HG03571 (cell line): ENCODE data around the gene P2RX3.
A peak's percentile ranks its signal among the peaks of the same experiment; 100 is the strongest.

Experiments
- ATAC-seq: cut with Tn5 transposase; IDR thresholded peaks from one replicate; pipeline ENCODE4 v1.9.1; 2021; ENCODE audit not compliant: unreplicated experiment

Gene P2RX3

DNA sequence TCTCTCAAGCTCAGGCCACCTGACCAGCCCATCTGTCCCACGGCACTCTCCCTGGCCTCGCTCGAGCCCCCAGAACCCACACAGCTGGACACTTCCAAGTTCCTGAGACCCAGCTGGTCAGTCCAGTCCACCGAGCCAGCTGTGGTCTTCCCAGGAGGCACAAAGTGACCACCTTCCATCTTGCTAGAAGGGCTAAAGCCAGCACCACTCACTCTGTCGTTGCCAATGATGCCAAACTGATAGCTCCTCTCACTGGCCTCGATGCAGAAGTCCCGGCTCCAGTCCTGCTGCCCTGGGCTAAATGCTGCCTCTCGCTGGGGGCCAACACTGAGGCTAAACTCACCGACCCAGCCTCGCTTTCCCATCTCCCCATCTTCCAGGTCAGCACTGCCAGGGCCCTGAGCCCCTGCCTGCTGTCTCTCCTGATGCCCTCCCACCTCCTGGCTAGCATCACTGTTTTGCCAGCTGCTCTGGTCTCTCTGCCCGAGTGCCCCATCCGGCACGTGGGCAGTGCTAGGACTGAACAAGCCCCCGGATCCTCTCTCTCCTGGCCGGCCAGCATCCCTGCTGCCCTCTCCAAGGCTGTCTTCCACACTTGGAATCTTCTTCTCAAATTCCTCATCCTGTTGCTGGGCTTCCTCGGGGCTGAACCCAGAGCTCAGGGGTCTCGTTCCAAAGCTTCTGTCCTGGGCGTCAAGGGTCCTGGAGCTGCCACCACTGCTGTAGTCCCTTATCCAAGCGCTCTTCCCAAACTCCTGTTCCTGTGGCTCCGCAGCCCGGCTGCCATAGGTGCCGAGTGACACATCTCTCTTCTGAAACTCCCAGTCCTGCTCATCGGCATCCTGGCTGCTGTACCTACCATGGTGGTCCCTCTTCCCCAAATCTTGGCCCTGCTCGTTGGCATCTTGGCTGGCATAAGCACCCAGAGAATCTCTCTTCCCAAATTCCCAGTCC, 28.8 kb upstream of the P2RX3 start:
- ATAC-seq = no peak

DNA sequence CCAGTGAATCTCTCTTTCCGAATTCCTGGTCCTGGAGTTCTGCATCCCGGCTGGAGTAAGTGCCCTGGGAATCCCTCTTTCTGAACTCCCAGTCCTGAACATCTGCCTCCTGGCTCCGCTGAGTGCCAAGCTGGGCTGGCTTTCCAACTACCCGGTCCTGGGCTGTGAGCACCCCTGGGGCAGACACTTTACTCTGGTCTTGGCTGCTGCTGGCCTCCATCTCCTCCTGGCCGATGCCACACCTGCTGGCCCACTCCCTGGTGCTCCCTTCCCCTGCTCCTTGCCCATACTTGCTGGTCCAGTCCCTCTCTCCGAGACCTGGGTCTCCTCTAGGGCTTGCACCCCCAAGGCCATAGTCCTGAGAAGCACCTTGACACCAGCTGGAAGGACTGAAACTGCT, 28.1 kb upstream of the P2RX3 start:
- no peak for ATAC-seq

DNA sequence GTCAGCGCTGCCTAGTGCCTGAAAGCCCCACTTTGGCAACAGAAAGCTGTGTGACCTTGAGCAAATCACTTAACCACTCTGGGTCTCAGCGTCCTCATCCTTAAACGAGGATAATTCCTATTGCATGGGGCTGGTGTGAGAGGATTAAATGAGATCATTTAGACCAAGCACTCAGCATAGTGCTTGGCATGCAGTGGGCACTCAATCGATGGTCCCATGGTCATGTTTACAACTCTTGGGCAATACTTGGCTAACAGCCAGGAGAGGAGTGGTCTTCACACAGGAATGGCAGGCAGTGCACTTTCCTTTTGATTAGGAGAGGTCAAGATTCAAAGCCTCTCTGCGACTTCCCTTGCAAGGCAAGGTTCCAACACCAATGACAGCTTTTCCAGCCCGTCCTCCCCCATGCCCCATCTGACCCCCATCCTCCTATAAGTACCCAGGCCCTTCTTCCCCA, 27.5 kb upstream of the P2RX3 start:
- ATAC-seq = no peak

DNA sequence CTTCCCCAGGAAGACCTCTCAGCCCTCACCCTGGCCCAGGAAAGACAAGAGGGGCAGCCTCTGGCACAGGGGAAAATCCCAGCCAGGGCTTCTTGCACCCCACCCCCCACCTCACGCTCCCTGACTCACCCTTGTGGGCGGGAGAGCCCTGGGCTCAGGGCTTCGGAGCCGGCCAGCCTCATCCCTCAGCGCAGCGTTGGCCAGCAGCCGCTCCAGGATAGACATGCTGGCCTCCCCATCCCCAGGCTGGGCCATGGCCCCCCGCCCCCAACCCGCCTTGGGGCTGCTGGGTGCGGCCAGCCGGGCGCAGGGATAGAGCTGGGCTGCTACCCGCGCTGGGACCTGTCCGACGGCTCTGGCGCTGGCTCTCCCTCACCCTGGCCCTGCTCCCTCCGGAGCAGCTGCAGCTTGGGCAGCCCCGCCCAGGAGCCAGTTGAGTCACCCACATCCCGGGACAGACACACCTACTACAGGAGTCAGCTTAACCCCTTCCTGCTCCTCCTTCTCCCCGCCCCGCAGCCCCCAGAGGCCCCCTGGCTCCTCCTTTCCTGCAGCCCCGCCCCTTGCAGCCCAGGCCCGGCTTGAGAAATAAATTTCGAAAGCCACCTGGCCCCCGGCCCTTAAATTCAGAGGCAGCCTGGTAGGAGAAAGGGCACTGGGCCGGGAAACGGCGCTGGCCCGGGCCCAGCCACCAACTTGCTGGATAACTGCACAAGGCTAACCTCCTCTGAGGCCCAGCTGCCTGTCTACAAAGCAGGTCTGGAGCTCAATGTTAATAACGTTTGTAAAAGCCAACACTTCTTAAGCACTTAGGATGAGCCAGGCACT, 26.8 kb upstream of the P2RX3 start:
- ATAC-seq = peak; percentile 99

DNA sequence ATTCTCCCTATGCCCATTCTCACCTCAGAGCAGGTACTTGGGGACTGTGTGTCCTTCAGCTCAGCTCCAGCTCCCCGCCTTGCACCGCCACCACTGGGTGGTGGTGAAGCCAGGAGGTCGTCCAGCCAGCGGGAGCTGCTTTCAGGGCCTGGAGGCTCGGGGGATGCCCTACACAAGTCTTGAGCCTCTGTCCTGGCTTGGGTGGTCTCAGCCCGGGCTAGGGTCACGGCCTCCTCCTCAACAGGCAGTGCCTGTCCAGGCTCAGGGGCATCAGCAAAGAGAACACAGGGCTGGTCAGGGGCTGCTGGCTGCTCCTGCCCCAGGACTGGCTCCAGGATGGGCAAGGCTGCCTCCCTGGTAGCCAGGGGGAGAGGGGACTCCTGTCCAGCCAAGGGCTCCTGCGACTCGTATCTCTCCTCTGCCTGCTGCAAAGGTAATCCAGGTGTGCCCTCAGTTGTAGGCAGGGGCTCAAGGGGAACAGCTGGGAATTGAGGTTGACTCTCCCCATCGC, 25.6 kb upstream of the P2RX3 start:
- ATAC-seq = no peak

DNA sequence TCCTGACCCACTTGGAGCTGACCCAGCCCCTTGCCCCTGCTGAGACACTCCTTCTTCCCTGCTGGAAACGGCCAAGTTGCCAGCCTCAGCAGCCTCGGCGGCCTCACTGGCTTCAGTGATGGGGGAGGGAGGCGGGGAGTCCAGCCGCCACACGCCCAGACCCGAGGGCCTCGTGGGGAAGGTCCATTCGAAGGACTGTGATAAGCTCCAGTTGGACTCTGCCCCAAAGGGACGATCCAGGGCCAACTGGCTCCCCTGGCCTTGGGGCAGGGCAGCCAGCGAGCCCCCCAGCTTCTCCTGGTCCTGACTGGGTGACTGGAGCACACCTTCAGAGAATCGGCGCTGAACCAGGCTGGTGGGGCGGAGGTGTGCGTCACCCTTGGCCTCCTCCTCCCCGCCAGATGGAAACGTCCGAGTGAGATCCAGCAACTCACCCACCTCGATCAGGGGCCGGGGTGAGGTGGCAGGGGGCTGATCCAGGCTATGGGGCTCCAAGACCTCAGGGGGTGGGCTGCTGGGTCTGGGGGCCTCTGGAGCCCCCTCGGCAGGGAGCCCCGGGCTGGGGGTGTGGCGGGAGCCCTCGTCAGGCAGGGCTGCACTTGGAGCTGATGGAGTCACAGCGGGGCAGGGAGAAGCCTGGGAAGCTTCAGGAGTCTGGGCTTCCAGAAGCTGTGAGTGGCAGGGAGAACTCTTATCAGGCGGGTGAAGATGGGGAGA, 24.9 kb upstream of the P2RX3 start:
- no peak for ATAC-seq

DNA sequence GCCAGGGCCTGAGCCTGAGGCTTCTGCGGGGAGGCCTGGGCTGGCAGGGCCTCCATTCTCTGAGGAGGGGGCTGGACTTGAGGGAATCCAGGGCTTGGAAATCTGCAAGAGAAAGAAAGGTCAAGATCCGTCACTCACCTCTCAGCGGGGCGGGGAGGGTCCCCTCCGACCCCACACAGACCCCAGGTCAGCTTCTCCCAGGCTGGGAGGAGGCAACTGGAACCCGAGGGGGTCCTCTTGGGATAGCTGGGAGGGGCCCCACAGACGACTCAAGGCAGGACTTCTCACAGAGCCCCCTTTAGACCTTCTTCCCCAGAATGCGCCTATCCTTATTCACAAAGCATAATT, 24.4 kb upstream of the P2RX3 start:
- ATAC-seq = no peak

DNA sequence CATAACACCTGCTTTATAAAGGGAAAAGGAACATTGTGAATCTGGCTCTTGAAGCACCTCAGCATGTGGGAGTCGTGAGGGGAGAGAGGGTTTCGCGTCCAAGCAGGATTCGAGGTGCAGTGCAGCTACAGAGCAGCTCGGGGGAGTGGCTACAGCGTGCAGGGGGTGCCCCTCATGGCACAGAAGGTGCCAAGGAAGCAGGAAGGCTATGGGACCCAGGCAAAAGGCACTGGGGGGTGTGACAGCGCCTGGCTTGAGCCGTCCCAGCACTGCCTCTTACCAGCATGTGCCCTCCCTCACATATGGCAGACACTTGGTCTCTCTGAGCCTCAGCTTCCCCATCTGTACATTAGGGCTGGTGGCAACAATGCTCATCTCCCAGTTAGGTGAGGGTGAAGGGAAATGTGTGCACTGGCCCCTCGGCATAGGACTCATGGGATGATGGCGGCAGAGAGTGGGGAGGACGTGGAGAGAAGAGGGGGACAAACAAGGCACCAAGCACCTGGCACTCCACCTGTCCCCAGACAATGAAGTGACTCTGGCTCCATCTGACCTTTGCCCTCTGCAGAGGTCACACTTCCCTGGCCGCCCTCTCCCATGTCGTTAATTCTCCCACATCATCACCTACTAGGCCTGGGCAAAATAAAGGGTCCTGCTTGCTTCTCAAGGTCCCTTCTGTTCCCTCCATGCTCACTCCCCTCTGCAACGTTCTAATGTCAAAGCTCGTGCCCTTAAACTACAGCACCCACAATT, 23.8 kb upstream of the P2RX3 start:
- ATAC-seq = no peak

DNA sequence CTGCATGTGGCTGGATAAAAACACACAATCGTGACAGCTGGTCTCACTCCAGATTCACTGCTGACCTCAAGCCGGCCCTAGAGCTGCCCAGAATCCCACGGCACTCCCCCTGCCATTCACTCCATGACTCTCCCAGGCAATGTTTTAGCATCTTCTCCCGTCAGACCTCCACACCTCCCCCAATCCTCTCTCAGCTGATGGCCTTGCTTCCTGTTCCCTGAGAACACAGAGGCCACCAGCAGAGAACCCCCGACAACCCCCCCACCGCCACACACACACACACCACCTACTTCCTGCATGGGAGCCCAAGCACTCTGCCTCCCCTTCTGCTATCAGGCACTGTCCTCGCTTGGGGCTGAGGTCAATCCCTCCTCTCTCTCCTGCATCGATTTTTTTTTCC, 22.7 kb upstream of the P2RX3 start:
- ATAC-seq = no peak

DNA sequence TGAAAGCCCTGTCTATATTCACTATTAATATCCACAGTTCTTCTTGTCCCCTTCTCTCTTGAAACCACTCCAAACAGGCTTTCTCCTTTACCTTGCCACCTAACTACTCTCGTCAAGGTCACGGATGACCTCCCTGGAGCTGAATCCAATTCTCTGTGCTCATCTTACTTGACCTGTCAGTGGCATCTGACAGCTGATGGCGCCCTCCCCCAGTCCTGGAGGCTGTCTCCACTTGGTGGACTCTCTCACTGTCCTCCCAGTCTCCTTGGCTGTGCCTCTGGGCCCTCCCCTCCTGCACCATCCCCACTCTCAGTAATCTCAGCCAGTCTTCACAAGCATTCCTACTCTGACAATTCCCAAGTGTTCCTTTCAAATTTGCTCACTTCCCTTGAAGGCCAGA, 22.1 kb upstream of the P2RX3 start:
- no peak for ATAC-seq

DNA sequence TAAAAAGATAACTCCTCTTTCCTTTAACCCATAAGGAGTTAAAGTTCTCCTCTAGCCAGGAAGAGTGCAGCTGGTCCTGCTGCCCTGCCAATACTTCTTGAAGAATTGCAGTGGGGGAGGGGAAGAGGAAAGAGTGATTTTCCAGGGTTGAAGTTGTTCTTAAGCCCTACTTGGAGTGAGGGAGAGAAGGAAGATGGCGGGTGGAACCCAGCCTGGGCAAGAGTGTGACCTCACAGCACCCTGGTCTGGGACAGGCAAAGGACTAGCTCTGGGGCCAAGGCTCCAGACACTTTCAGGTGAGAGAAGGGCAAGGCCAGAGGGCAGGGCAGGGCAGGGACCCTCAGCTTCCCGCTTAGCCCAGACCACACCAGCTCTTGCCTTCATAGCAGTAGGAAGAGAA, 20.0 kb upstream of the P2RX3 start:
- no peak for ATAC-seq

DNA sequence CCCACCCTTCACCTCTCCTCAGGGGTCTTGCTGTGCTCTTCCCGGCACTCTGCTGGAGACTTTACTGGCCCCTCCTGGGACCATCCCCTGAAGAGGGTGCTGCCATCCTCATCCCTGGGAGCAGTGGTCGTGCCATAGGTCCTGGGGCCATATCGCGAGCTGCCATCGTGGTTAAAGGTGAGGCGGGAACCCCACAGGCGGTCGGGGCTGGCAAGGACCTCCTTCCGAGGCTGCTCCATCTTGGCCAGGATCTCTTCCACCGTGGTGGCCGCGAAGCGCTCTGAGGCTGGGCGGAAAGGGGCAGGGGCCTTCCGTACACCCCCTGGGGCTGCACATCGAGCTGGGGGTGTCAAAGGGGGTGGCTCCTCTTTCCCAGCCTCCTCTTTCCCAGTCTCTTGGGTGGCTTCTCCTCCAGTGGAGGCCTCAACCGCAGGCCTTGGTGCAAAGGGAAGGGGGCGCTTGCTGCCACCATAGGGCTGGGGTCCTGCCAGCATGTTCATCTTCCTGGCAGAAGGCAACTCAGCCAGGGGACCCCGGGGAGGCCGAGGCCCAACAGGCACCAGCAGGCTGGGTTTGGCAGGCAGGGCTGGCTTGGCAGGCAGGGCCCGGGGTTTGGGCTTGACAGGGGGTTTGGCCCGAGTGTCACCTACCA, 18.0 kb upstream of the P2RX3 start:
- ATAC-seq = no peak

DNA sequence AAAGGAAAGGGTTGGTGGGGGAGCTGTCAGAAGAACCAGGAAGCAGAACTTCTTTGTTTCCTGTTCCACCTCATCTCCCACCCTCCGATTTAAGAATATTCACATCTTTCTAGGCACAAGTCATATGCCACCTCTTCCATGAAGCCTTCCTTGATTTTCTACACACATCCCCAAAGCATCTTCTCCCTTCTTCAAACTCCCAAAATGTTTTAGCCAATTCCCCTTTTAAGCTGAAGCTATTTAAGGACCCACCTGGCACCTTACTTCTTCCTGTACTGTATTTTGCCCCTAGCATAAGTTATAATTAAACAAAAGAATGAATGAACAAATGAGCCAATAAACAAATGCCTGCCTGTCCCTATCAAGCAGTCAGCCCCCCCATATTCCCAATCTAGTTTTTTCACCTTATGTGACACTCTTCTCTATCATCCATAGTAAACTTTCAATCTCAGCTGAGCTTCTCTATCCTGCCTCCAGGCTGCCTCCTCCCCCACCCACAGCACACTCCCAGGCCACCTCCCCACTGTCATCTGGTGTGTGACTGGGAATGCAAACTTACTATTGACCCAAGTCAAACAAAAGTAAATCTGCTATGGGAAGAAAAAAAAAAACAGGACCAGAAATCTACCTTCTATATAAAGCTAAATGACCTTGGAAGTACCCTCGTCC, 17.3 kb upstream of the P2RX3 start:
- ATAC-seq = no peak

DNA sequence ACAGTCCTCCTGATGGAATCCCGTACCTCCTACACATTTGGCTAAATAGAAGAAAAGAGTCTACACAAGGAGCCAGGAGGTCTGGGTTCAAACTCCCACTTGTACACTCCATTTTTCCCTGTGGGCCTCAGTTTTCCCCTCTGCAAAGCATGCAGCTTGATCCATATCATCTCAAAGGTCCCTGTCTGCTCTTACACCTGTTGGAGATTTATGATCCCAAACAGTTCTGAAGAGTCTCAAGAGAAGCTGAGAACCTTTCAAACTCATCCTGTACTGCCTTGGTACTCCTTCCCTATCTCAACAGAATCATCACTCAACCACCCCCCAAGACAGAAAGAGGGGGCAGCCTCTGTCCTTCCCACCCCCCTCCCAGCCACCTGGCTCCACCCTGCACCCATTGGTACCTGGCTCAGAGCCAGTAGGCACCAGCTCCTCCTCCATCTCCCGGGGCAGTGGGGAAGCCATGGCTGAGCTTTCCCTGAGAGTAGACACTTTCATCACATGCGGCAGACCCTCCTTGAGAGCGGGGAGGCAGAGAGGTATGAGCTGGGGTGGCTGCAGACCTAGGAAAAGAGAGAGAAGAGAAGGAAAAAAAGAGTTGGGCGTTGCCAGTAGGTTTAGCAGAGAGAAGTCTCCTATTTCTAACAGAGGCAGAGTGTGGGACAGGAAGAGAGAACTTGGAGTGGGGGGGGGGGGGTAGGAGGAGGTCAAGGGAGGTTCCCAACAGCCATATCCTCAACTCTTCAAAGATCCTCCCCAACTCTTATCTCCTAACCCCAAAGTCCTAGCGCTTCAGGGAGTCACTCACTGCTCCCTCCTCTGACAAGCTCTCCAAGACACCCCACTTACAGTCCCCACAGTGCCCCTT, 16.5 kb upstream of the P2RX3 start:
- ATAC-seq = no peak

DNA sequence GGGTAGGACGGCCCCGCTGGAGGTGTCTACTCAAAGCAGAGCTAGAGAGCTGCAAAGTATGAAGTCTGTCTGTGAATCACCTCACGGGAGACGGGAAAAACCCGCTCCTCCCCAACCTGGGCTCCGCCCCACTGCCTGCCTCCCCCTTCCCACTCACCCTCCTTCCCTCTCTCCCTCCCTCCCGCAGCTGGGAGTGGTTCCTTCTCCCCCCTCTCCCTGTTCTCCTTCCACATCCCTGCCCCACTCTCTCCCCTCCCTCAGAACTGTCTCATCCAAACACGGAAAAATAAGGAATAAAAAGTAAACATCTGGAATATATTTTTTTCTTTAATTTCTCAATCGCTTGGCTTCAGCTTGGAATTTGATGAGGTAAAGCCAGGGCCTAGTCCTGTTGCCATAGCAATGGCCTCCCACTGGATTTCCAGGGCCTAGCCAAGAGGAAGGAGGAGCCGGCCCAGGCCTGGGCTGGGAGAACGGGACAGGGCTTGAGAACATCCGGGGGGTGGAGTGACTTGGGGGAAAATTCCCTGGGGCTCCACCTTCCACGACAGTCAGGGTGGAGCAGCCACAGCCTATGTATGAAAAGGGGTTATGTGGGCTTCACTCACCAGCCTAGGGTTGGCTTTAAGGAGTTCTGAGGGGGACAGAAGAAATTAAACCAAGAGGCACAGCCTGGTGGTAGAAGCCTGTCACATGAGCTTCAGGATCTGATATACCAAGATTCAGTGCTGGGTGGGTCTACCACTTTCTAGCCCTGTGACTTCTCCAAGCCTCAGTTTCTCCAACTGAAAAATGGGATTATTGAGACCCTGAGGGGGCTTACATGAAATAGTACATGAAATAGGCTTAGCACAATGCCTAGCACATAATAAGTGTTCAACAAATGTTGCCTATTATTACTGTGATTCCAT, 15.6 kb upstream of the P2RX3 start:
- no peak for ATAC-seq

DNA sequence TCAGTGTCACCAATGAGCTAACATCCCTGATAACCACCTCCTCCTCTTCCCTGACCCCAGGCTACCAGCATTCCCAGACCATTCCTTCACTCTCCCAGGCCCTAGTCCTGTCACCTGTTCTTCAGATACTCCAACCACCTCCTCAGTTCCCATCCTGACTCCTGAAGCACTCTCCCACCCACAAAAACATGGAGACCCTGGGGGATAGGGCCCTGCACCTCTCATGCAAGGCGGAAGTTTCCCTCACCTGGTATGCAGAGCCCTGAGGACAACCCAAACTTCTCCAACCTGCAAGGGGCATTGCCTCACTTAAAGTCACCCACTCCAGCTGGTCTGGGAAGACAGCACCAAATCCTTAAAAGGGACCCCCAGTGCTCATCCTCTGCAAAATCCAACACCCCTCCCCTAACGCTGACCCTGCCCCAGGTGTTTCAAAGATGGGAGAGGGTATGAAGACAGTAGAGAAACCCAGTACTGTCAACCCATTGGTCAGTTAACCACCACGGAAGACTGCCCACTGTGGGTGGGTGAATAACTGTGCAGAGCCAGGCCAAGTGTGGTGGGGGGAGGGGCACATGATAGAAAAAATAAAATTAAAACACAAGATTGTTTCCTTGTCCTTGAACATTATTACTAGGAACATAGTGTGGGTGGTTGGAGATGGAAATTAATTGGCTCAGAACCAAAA, 14.8 kb upstream of the P2RX3 start:
- no peak for ATAC-seq

DNA sequence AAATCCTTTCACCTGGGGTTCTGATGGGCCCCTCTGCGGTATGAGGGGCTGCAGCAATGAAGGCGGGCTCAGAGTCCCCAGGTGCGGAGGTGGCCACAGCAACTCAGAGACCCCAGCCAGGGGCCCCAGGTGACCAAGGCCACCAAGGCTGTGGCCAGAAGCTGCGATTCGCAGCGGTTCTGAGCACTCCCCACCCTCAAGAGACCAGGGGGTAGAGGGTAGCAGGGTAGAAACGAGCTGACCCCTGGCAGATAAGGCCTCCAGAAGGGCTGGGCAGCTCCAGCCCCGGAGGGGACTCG, 14.3 kb upstream of the P2RX3 start:
- no peak for ATAC-seq
